ENCODE data around the gene MPPED1. TPM values are rescaled to one million over a fixed set of nuclear protein-coding genes. Genes with fewer than 3 reads are reported as not detected.

MPPED1 gene
- total RNA-seq, 1 experiment from 2014 or later: not detected

GRCh38 chr22:43533656-43534428, 122.0 kb downstream of the MPPED1 start:
- ChIA-PET CTCF (no interaction called here), POLR2A (ENCODE audit: low non-redundant PET) (no interaction called here)
- no TSS peak for BruUV-seq (replicated peaks)
- Histone ChIP-seq H3K36me3 (ENCODE audit: insufficient read depth, low read length, poor library complexity, severe bottlenecking) (no peaks in the 10 kb centered on the region), H3K27ac (ENCODE audit: low read depth, low read length, poor library complexity, severe bottlenecking) (no peak overlapping the region), H3K4me1 (ENCODE audit: insufficient read depth, low read length, poor library complexity, severe bottlenecking) (peaks cover 6% of the 10 kb centered on the region), H3K4me3 (ENCODE audit: low read depth, low read length, poor library complexity, severe bottlenecking) (no peak overlapping the region), H3K27me3 (replicated peaks; ENCODE audit: insufficient read depth, low read depth, low read length, poor library complexity) (no peaks in the 10 kb centered on the region), H3K9me3 (ENCODE audit: low read depth, low read length, poor library complexity, severe bottlenecking) (peaks cover 9% of the 10 kb centered on the region)
- no peak for DNase-seq (ENCODE audit: low spot score)
- intact Hi-C loops (cut with micrococcal nuclease; ENCODE audit: unreplicated experiment): no loop called here
- TF ChIP-seq EZH2 (IDR thresholded peaks at IDR 0.05; ENCODE audit: borderline replicate concordance, low read depth, low read length, poor library complexity, severe bottlenecking) (no peak), CTCF (conservative IDR thresholded peaks at IDR 0.05; ENCODE audit: low read depth, low read length) (no peak)

- DNase-seq (ENCODE audit: low spot score): no peak
- Histone ChIP-seq H3K27ac (ENCODE audit: low read depth, low read length, poor library complexity, severe bottlenecking) (no peak overlapping the region), H3K9me3 (ENCODE audit: low read depth, low read length, poor library complexity, severe bottlenecking) (peaks cover under 1% of the 10 kb centered on the region), H3K27me3 (replicated peaks; ENCODE audit: insufficient read depth, low read depth, low read length, poor library complexity) (no peaks in the 10 kb centered on the region), H3K4me1 (ENCODE audit: insufficient read depth, low read length, poor library complexity, severe bottlenecking) (peaks cover 1% of the 10 kb centered on the region), H3K36me3 (ENCODE audit: insufficient read depth, low read length, poor library complexity, severe bottlenecking) (no peaks in the 10 kb centered on the region), H3K4me3 (ENCODE audit: low read depth, low read length, poor library complexity, severe bottlenecking) (no peak overlapping the region)
- no peak for TF ChIP-seq EZH2 (IDR thresholded peaks at IDR 0.05; ENCODE audit: borderline replicate concordance, low read depth, low read length, poor library complexity, severe bottlenecking)
- no peak for TF ChIP-seq CTCF (conservative IDR thresholded peaks at IDR 0.05; ENCODE audit: low read depth, low read length)
- no TSS peak for BruUV-seq (replicated peaks)
- ChIA-PET POLR2A (ENCODE audit: low non-redundant PET) (no interaction called here), CTCF (no interaction called here)
- intact Hi-C loops (cut with micrococcal nuclease; ENCODE audit: unreplicated experiment): no loop called here
These were observed 123.1 kb downstream of the MPPED1 start for GRCh38 chr22:43534916-43535315.

GRCh38 chr22:43535336-43535735, 123.5 kb downstream of the MPPED1 start:
- ChIA-PET POLR2A (ENCODE audit: low non-redundant PET) (no interaction called here), CTCF (no interaction called here)
- no peak overlapping the region for H3K4me3 ChIP-seq (ENCODE audit: low read depth, low read length, poor library complexity, severe bottlenecking)
- no peaks in the 10 kb centered on the region for H3K9me3 ChIP-seq (ENCODE audit: low read depth, low read length, poor library complexity, severe bottlenecking)
- intact Hi-C loops (cut with micrococcal nuclease; ENCODE audit: unreplicated experiment): no loop called here
- BruUV-seq (replicated peaks): no TSS peak
- H3K4me1 ChIP-seq (ENCODE audit: insufficient read depth, low read length, poor library complexity, severe bottlenecking): peaks cover 5% of the 10 kb centered on the region
- no peak for DNase-seq (ENCODE audit: low spot score)
- no peak for TF ChIP-seq EZH2 (IDR thresholded peaks at IDR 0.05; ENCODE audit: borderline replicate concordance, low read depth, low read length, poor library complexity, severe bottlenecking)
- TF ChIP-seq CTCF (conservative IDR thresholded peaks at IDR 0.05; ENCODE audit: low read depth, low read length): no peak
- no peaks in the 10 kb centered on the region for H3K27me3 ChIP-seq (replicated peaks; ENCODE audit: insufficient read depth, low read depth, low read length, poor library complexity)
- H3K27ac ChIP-seq (ENCODE audit: low read depth, low read length, poor library complexity, severe bottlenecking): no peak overlapping the region
- H3K36me3 ChIP-seq (ENCODE audit: insufficient read depth, low read length, poor library complexity, severe bottlenecking): no peaks in the 10 kb centered on the region

Data from A673 (cell line).